Activated CD4-positive, alpha-beta T cell treated with anti-CD3 and anti-CD28 coated beads, Interleukin-10, Interleukin-2, amounts not matched to agents 100 ng/mL and 50 ng/mL, durations not matched to agents 16 hours and 8 hours (primary cell): ENCODE measurements around the gene ERGIC1.

Source experiments
- DNase-seq: peaks from one replicate; pipeline ENCODE4 v3.0.0-alpha.2; 2020

ERGIC1 gene

GRCh38 chr5:172926008-172926523 is 92.0 kb downstream of the ERGIC1 start:
- no peak for DNase-seq

DNA sequence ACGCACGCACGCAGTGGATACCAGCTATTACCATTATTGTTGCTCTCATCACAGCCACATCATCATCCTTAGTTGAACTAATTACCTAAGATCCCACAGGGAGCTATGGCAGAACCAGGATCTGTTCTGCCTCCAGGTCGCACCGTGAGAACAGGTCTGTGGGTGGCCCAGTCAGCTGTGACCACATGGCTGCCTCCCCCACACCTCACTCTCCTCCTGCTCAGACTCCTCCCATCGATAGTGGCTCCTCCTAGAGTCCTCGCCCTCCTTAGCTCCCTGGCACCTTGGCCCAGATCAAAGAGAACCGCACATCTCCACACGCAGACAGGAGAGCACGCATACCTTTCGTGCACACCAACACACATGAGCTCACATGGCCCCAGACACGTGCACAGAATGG is 92.7 kb downstream of the ERGIC1 start:
- no peak for DNase-seq

GRCh38 chr5:172929371-172929838 is 95.4 kb downstream of the ERGIC1 start:
- DNase-seq: no peak

DNA sequence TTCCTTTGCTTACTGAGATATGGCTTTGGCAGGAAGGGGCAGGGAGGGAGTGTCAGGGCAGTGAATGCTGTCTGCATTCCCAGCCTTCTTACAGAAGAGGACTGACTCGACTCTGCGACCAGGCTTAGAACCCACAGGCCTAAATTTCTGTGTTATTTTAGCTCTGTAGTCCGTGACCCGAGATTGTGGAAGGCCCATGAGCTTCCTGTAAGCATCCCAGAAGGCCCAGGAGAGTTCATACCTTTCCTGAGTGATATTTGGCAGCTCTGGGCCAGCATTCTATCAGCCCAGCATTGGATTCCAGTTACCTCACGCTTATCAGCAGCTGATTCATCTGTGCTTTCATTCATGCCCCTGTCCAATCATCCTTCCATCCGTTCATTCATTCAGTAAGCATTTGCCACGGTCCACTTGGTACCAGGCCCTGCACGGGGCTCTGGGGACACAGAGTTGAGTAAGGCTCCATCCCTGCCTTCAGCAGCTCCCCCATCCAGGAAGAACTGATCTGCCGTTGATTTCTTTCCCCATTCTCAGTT is 97.0 kb downstream of the ERGIC1 start:
- DNase-seq: no peak

GRCh38 chr5:172932313-172933017 is 98.4 kb downstream of the ERGIC1 start:
- DNase-seq: peak; percentile 69

- no peak for DNase-seq
Observed at GRCh38 chr5:172933238-172933637, 99.2 kb downstream of the ERGIC1 start.

DNA sequence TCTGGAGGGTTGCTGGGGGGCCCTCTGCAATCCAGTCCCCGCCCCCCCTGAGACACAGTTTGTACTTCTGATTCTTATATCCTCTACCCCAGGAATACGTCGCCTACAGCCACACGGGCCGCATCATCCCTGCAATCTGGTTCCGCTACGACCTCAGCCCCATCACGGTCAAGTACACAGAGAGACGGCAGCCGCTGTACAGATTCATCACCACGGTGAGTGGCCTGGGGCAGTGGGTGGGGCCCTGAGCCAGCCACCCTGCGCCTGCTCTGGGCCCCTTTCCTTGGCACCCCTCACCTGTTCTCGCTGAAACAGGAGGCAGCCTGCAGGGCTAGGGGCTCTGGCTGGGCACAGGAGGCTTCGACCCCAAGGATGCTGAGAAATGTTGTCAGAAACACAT is 101.0 kb downstream of the ERGIC1 start:
- no peak for DNase-seq

DNA sequence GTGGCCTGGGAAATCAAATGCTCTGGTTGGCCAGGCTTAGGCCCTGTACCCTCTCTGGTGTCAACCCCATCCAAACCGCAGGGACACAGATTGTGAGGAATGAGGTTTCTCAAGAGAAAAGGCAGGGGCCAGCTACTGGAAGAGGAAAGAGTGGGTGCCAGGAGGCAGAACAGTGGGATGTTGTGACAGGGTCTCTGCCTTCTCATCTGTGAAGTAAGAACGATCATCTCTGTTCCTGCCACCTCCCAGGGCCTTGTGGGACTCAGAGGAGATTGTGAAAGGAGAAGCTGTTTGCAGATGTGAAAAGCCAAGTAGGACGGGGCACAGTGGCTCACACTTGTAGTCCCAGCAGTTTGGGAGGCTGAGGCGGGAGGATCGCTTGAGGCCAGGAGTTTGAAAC is 102.3 kb downstream of the ERGIC1 start:
- no peak for DNase-seq

DNA sequence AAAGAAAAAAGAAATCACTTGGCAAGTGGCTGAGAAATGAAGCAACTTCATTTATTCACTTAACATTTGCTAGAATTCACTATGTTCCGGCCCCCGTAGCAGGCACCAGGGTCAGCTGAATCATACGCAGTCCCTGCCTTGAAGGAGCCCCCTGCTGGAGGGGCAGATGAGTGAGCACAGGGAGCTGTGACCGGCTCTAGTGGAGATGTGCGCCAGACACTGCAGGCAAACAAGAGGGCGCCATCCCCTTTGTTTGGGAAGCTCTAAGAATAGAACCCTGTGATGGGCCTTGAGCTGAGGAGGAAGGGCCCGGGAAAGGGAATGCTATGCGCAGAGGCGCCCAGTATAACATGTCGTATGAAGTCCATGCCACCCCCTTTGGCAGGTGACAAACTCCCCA is 105.0 kb downstream of the ERGIC1 start:
- DNase-seq: peak; percentile 13

- no peak for DNase-seq
Observed at GRCh38 chr5:172939611-172940267, 105.7 kb downstream of the ERGIC1 start.

- DNase-seq: no peak
Observed at GRCh38 chr5:172940268-172941066, 106.4 kb downstream of the ERGIC1 start.

DNA sequence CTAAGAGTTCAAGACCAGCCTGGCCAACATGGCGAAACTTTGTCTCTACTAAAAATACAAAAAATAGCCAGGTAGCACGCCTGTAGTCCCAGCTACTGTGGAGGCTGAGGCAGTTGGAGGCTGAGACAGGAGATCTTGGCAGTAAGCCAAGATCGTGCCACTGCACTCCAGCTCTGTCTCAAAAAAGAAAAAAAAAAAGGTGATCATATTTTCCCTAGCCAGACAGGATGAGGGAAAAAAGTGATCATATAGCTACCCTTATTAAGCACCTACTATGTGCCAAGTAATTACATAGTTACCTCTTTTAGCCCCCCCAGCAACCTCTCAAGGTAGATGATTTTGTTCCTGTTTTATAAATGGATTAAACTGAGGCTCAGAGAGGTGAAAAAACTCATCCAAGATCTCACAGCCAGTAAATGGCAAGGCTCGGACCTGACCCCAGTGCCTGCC is 107.0 kb downstream of the ERGIC1 start:
- no peak for DNase-seq

GRCh38 chr5:172942556-172942955 is 108.5 kb downstream of the ERGIC1 start:
- no peak for DNase-seq

GRCh38 chr5:172943283-172943841 is 109.3 kb downstream of the ERGIC1 start:
- DNase-seq: no peak

DNA sequence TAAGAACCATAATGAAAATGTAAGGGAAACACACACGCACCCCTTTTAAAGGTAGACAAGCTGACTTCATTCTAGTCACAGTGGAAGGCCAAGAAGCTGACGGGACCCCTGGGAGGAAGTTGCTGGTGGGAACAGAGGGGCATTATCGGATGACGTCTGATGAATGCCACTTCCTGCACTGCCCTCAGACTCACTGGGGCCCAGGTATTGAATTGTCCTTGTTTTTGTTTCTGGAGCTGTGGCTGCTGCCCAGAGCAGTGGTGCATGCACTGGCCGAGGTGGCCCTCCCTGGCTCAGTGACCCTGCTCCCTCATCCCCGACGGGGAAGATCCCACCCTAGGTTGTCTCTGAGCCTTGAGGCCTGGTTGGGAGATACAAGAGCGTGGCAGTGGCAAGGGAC is 109.9 kb downstream of the ERGIC1 start:
- no peak for DNase-seq

- DNase-seq: no peak
Observed at GRCh38 chr5:172944741-172945140, 110.7 kb downstream of the ERGIC1 start.

DNA sequence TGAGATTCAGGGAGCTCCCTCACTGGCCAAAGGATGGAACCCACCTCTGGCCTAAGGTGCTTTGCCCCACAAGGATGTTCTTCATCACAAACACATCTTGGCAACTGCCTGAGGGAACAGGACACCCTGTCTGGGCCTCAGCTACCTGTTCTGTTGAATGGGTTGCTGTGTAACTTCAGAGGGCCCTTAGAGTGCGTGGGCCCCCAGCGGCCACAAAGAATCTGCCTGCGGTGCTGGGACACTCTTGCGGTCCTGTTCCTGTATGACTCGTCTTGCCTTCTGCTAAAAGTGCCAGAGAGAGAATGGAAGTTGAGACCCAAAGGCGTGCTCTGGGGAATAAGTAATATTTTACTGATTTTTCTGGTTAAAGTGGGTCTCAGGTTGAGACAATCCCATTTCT is 111.1 kb downstream of the ERGIC1 start:
- DNase-seq: no peak

- no peak for DNase-seq
Observed at GRCh38 chr5:172946146-172946545, 112.1 kb downstream of the ERGIC1 start.

DNA sequence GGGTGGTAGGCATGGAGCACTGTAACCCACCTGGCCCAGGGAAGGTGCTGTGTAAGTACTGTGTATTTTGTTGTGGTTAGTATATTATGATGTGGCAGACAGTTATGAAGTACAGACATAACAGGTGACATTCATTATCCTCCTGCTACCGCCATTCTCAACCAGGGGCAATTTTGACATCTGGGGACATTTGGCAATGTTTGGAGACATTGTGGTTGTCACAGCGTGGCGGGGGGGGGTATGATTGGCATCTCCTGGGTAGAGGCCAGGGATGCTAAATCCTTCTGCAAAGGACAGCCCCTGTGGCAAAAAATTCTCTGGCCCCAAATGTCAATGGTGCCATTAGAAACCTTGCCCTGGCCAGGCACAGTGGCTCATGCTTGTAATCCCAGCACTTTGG is 115.4 kb downstream of the ERGIC1 start:
- no peak for DNase-seq

- no peak for DNase-seq
Observed at GRCh38 chr5:172950176-172950965, 116.3 kb downstream of the ERGIC1 start.

GRCh38 chr5:172951371-172952033 is 117.5 kb downstream of the ERGIC1 start:
- no peak for DNase-seq
